Fibroblast of gingiva (primary cell): Measurements from ENCODE around the gene SMIM29.
"Not testable (repeated sequence)": the region's sequence is repeated elsewhere in the genome, so short reads cannot be mapped to it uniquely, and the experiment has no call there.

Source experiments
- DNase-seq: peaks from one replicate; pipeline ENCODE4 v3.0.0-alpha.2; 2011; ENCODE audit warnings: low read depth

The SMIM29 gene

GRCh38 chr6:34248727-34249468, at the start of gene SMIM29:
TSS of gene SMIM29 (minus strand) at chr6:34249006. CDS start at chr6:34247791, 1,215 bp downstream.
- DNase-seq, result peak; percentile 93

GRCh38 chr6:34295721-34296120, 46.9 kb upstream of the SMIM29 start:
- DNase-seq, result no peak

- no peak for DNase-seq
Measured at GRCh38 chr6:34292954-34293353, 44.1 kb upstream of the SMIM29 start.

- DNase-seq, result no peak
Measured at GRCh38 chr6:34289137-34289536, 40.3 kb upstream of the SMIM29 start.

GRCh38 chr6:34288581-34288980, 39.8 kb upstream of the SMIM29 start:
- no peak for DNase-seq

GRCh38 chr6:34285448-34286164, 36.8 kb upstream of the SMIM29 start:
- no peak for DNase-seq

- DNase-seq, result peak; percentile 97
Measured at GRCh38 chr6:34284563-34285447, 36.0 kb upstream of the SMIM29 start.

- no peak for DNase-seq
Measured at GRCh38 chr6:34281702-34282334, 33.0 kb upstream of the SMIM29 start.

GRCh38 chr6:34280216-34280615, 31.4 kb upstream of the SMIM29 start:
- DNase-seq, result no peak

- DNase-seq, result no peak
Measured at GRCh38 chr6:34278833-34279232, 30.0 kb upstream of the SMIM29 start.

GRCh38 chr6:34277763-34278112, 28.9 kb upstream of the SMIM29 start:
- DNase-seq, result no peak

- DNase-seq, result no peak
Measured at GRCh38 chr6:34276881-34277762, 28.3 kb upstream of the SMIM29 start.

- no peak for DNase-seq
Measured at GRCh38 chr6:34276191-34276590, 27.4 kb upstream of the SMIM29 start.

- no peak for DNase-seq
Measured at GRCh38 chr6:34275128-34275804, 26.5 kb upstream of the SMIM29 start.

- no peak for DNase-seq
Measured at GRCh38 chr6:34274129-34274528, 25.3 kb upstream of the SMIM29 start.

GRCh38 chr6:34273242-34273805, 24.5 kb upstream of the SMIM29 start:
- DNase-seq, result no peak

- DNase-seq, result no peak
Measured at GRCh38 chr6:34272013-34272926, 23.5 kb upstream of the SMIM29 start.

GRCh38 chr6:34269658-34270341, 21.0 kb upstream of the SMIM29 start:
- not testable (repeated sequence) for DNase-seq
